HL-60/S4 (cell line): ENCODE results near the gene ADAMTSL3.

Source experiments
- in situ Hi-C: fragments of 300-500 bp; cut with MboI; formaldehyde crosslinking; loops from 2 replicates; pipeline ENCODE4 v1.14.3; 2022; ENCODE audit warnings: low sequenced_read_pairs

The ADAMTSL3 gene, protein sequence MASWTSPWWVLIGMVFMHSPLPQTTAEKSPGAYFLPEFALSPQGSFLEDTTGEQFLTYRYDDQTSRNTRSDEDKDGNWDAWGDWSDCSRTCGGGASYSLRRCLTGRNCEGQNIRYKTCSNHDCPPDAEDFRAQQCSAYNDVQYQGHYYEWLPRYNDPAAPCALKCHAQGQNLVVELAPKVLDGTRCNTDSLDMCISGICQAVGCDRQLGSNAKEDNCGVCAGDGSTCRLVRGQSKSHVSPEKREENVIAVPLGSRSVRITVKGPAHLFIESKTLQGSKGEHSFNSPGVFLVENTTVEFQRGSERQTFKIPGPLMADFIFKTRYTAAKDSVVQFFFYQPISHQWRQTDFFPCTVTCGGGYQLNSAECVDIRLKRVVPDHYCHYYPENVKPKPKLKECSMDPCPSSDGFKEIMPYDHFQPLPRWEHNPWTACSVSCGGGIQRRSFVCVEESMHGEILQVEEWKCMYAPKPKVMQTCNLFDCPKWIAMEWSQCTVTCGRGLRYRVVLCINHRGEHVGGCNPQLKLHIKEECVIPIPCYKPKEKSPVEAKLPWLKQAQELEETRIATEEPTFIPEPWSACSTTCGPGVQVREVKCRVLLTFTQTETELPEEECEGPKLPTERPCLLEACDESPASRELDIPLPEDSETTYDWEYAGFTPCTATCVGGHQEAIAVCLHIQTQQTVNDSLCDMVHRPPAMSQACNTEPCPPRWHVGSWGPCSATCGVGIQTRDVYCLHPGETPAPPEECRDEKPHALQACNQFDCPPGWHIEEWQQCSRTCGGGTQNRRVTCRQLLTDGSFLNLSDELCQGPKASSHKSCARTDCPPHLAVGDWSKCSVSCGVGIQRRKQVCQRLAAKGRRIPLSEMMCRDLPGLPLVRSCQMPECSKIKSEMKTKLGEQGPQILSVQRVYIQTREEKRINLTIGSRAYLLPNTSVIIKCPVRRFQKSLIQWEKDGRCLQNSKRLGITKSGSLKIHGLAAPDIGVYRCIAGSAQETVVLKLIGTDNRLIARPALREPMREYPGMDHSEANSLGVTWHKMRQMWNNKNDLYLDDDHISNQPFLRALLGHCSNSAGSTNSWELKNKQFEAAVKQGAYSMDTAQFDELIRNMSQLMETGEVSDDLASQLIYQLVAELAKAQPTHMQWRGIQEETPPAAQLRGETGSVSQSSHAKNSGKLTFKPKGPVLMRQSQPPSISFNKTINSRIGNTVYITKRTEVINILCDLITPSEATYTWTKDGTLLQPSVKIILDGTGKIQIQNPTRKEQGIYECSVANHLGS (N-terminal part only)

DNA sequence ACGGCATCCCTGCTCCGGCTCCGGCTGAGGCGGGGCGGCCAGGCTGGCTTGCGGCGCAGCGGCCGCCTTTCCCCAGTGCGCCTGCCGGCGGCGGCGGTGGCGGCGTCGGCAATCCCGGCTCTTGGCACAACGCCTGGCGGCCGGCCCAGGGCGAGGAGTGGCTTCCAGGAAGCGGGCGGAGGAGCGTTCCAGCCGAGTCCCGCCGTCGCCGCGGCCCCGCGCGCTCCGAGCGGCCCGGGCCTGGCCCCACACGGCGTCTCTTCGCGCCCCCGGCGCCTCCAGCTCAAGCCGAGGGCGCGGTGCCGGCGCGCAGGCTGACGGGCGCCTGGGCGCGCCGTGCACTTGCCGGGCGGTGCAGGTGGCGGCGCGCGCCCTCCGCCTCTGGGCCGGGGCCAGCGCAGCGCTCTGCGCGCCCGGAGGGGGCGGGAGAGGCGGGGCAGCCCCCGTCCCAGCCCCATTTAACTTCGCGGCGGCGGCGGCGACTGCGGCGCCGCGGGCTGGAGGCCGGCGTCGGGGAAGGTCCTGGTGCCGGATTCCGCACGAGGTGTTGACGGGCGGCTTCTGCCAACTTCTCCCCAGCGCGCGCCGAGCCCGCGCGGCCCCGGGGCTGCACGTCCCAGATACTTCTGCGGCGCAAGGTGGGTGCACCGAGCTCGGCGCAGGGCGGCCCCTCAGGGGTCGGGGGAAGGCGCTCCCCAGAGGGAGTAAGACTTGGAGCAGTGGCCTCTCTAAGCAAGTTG lies at the start of gene ADAMTSL3:
Gene ADAMTSL3, plus strand, starts transcription at position 485 of the 740 bp plus-strand sequence. CDS start 1,639 bp downstream, outside the sequence.
- in situ Hi-C loops, result no loop called here

GRCh38 chr15:83604549-83604948 lies 49.4 kb upstream of the ADAMTSL3 start:
- in situ Hi-C loops, result no loop called here

GRCh38 chr15:83605111-83605945 lies 48.6 kb upstream of the ADAMTSL3 start:
- in situ Hi-C loops, result no loop called here

DNA sequence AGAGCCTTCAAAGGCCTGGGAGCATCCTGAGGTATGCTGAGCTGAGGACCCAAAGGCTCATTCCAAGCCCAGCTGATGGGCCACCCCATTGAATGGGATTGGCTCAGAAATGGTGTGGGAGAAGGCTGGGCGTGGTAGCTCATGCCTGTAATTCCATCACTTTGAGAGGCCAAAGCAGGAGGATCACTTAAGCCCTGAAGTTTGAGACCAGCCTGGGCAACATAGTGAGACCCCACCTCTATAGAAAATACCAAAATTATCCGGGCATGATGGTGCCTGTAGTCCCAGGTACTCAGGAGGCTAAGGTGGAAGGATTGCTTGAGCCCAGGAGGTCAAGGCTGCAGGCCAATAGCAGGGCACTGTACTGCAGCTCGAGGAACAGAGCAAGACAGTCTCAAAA lies 43.8 kb upstream of the ADAMTSL3 start:
- in situ Hi-C loops, result no loop called here

DNA sequence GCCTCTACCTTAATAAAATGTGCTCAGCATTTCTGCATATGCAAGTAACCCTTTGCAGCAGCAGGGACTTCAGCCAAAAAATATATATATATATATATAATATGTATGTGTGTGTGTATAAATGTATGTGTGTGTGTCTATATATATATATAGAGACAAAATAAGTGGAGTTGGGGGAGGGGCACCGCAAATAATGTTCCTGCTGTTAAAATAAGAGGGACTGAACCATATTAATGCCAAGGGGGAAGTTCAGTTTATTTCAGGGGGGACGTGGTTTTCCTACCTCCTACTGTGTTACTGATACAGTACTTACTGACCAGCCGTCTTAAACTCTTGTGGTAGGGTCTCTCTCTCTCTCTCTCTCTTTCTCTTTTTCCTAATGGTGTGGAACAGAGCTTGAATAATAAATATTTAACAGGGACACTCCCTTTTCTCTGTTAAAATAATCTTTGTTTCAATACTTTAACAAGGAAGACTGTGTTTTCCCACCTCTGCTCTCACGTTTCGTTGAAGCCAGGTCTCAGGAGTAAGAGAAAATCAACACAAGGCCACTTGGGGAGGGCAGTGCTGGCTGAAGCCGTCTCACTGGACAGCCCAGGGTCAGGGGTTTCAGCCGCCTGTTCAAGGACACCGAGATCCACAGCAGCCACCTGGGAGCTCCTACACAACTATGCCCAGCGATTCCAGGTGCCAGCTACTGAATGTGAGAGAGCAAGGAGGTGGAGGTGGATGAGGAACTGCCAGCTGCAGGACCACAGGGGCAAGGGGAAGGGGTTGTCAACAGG lies 42.8 kb upstream of the ADAMTSL3 start:
- in situ Hi-C loops, result no loop called here

DNA sequence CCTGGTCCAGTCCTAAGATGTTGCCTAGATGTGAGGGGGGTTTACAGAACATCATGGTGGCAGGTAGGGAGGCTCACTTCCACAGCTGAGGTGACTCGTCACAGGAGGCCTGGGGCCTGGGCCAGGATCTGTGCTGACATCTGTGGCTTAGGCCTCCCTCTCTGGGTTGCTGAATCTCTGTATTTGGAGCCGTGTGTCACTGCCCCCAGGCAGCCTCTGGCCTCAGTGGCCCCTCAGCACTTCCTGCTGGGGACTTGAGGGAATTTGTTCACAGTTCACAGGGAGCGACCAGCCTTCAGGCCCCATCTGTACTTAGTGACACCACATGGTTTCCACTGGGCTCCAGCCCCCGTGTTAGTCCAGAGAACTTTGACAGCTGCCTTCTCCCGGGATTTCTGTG lies 41.7 kb upstream of the ADAMTSL3 start:
- in situ Hi-C loops, result no loop called here

GRCh38 chr15:83612898-83613635 lies 40.9 kb upstream of the ADAMTSL3 start:
- in situ Hi-C loops, result no loop called here

DNA sequence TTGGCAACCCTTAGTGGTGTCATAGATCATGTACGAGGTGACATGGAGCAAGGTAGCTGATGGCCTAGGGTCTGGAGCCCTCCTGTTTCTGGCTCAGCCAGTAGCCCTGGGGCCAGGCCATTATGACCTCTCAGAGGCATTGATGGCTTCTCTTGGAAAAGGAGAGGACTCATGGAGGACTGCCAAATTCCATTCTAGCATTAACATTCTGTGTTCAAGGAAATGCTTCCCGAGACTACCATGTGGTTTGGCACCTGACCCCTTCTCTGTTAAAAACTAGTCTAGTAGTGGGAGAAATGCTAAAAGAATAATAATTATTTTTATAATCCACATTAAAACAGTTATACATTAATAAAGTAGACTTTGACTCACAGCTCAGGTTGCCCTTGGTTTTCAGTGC lies 40.2 kb upstream of the ADAMTSL3 start:
- in situ Hi-C loops, result no loop called here

GRCh38 chr15:83616840-83617239 lies 37.1 kb upstream of the ADAMTSL3 start:
- in situ Hi-C loops, result no loop called here

GRCh38 chr15:83626171-83626802 lies 27.6 kb upstream of the ADAMTSL3 start:
- in situ Hi-C loops, result no loop called here

GRCh38 chr15:83631534-83631933 lies 22.4 kb upstream of the ADAMTSL3 start:
- in situ Hi-C loops, result no loop called here

GRCh38 chr15:83643201-83643600 lies 10.7 kb upstream of the ADAMTSL3 start:
- in situ Hi-C loops, result no loop called here

DNA sequence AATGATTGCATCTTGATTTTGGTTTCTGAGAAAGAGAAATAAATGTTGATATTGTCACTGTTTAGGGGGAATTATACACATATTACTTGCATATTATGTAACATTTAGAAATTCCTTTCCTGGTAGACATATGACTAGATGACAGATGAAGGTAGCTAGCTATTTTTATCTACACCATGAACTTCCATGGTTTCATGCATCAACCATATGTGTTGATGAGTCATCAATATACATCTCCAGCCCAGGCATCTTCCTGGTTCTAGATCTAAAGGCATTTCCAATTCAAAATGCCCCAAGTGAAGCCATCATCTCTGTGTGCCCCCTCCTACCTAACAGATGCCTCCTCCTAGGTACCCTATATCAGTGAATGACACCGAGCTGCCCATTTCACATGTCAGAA lies 9.5 kb upstream of the ADAMTSL3 start:
- in situ Hi-C loops, result no loop called here

DNA sequence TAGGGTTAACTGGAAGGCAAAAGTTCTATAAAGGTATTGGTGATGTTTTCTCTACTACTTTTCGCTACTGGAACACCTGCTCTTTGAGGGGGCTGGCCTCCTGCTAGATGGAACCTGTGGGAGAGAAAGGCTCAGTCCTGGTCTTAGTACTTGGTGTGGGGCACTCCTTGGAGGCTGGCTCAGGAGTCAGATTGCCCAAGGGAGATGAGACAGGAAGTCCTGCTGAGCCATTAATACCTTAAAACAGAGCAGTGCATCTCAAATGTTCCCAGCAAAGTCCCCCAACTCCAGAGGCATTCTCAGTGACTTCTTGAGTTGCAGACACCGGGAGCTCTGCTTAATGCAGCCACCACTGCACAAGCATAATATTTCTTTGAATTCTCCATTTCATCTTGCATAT lies 3.1 kb upstream of the ADAMTSL3 start:
- in situ Hi-C loops, result no loop called here

- in situ Hi-C loops, result no loop called here
Measured at GRCh38 chr15:83651541-83651940, 2.4 kb upstream of the ADAMTSL3 start.

DNA sequence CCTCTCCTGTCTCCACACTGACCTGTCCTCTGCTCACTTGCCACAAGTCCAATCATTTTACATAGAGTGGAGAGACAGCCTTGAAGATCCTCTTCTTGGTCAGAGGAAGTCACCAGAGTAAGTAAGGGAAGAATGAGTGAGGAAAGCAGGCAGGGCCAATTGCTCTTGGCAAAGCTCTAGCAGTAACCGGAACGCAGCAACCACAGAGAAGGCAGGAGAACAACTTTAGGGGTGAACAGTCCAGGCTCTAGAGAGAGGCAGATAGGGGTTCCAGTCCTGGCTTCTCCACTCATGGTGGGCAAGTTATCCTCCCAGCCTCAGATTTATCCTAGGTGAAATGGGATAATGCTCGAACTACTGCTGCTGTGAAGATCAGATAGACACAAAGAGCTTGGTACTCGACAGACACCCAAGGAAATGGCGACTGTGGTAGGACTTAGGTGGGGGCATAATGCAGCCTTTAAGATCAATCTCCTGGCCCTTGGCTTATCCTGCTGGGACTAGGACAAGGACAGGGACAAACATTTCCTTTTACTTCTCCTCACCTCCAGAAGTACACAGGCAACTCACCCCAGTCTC lies 1.2 kb upstream of the ADAMTSL3 start:
- in situ Hi-C loops, result no loop called here

- in situ Hi-C loops, result no loop called here
Measured at GRCh38 chr15:83653288-83653638, 660 bp upstream of the ADAMTSL3 start.
